Esophagus squamous epithelium (tissue), 4 donors: ENCODE data around the gene MMRN2.

Experiments
- CTCF ChIP-seq, 6 experiments: fragments of 450-650 bp in 4 of 6; fragments of 200-600 bp in 2 of 6; sonication (generic) in 2 of 6; IDR thresholded peaks; one replicate each; pipeline ENCODE4 v1.5.1; 2016 to 2019; ENCODE audit warnings: antibody characterized with exemption in 6 of 6, mild to moderate bottlenecking in 4 of 6, moderate library complexity in 4 of 6
- POLR2A ChIP-seq, 4 donors: fragments of 450-650 bp; IDR thresholded peaks; one replicate each; pipeline ENCODE4 v1.6.1; 2017; ENCODE audit warnings: antibody characterized with exemption in 4 of 4, mild to moderate bottlenecking in 4 of 4, moderate library complexity in 3 of 4

DNA sequence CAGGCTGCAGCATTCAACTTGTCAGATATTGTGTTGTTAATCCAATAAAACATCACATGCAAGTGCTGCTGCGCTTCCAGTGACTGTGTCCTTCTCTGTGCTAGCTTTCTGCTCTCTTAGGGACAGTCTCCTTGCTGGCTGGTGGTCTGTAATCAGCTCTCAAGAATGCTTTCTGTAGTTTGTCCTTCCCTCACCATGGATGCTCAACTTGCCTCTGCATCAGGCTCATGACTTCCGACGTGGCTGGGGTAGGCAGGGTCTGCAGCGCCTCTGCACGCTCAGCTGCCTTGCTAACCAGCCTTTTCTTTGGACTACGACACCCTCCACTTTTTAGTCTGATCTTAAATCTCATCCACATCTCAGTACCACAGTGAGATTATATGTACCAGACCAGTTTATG is 58.3 kb downstream of the MMRN2 start:
- TF ChIP-seq POLR2A (IDR thresholded peaks at IDR 0.05) (no peak), CTCF (IDR thresholded peaks at IDR 0.05) (no peak)
